D341Med (cell line): ENCODE data around the gene ANGPTL2.
"Not testable (repeated sequence)": the region's sequence is repeated elsewhere in the genome, so short reads cannot be mapped to it uniquely, and the experiment has no call there.

Experiments used
- DNase-seq: peaks from one replicate; pipeline ENCODE4 v3.0.0; 2012; ENCODE audit warnings: low spot score

The ANGPTL2 gene

DNA sequence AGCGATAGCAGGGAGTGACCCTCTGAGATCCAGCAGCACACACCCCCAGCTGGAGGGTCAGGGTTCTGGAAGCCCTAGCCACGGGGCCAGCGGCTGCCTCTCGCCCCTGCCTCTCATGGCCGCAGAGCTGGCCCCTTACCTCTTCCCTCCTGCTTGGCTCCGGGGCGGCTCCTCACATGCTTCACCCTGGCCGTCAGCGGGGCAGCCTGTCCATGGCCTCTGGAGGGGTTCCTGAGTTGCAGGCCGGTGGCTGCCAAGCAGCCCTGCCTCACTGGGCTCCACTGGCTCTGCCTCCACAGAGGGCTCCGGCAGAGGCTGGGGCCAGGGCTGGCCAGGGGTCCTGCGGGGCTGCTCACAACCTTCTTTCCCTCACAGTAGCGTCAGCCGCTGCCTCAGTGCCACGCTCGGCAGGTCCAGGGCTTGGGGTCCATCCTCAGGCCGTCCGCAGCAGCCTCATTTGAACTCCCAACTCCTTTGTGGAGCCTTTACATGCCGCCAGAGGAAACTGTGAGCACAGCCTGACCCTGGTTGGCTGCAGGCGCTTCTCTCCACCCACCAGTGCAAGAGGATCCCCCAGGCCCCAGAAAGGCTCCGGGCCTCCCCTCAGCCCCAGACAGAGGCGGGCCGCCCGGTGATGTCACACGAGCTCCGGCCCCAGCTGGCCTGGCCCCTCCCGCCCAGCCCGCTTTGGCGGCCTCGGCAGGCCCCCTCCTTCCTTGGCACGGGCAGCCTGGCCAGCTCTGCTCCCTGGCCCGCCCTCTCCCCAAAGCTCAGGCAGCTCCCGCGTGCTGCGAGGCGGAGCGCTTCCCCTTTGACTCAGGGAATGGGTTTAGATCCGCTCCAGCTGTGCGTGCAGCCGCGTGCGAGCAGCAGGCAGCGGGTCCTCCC lies at the start of gene ANGPTL2:
ANGPTL2 (minus strand) TSS at position 460 of the 888 bp plus-strand sequence. CDS start 13,904 bp downstream, outside the sequence.
- peak; percentile 67 for DNase-seq

GRCh38 chr9:127171348-127171747 lies 48.9 kb upstream of the ANGPTL2 start:
- not testable (repeated sequence) for DNase-seq

DNA sequence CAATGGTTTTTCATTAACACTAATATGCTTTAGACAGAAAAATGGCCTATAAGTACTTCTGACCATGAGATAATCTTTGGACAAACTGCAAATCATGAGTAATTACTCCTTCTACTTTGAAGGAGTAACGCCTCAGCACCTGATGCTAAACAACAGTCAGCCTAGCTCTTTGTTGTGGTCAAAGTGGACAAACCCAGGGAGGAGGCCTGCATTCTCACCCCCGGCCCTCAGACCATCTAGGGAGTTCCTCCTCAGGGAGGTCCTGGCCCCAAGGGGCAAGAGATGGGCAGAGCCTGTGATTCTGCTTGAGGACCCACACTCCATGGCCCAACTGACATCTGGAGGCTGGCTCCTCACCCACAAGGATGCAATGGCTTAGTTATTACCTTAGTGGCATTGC lies 48.2 kb upstream of the ANGPTL2 start:
- DNase-seq: no peak

DNA sequence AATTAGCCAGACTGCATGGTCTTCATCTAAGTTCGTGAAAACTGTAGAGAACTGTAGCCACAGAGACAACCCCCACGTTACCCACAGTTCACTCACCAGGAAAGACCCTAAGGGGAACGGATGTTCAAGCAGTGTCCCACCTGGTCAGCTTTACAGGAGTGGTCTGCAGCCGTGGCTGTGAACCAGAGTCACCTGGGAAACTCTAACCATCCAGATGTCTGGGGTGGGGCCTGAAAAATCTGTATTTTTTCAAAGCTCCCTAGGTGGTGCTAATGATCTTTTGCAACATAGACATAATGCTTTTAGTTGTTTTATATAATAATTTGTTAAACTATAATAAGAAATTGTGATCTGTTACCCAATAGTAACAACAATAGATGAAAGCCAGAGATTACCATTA lies 47.7 kb upstream of the ANGPTL2 start:
- no peak for DNase-seq

DNA sequence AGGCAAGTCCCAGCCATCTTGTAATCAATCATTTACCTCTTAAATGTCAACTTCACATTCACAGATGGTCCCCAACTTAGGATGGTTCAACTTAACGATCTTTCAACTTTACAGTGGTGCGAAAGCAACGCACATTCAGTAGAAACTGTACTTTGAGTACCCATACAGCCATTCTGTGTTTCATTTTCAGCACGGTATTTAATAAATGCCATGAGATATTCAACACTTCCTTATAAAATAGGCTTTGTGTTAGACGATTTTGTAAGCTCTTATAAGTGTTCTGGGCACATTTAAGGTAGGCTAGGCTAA lies 47.1 kb upstream of the ANGPTL2 start:
- DNase-seq: no peak

GRCh38 chr9:127168756-127169574 lies 46.5 kb upstream of the ANGPTL2 start:
- DNase-seq: no peak

DNA sequence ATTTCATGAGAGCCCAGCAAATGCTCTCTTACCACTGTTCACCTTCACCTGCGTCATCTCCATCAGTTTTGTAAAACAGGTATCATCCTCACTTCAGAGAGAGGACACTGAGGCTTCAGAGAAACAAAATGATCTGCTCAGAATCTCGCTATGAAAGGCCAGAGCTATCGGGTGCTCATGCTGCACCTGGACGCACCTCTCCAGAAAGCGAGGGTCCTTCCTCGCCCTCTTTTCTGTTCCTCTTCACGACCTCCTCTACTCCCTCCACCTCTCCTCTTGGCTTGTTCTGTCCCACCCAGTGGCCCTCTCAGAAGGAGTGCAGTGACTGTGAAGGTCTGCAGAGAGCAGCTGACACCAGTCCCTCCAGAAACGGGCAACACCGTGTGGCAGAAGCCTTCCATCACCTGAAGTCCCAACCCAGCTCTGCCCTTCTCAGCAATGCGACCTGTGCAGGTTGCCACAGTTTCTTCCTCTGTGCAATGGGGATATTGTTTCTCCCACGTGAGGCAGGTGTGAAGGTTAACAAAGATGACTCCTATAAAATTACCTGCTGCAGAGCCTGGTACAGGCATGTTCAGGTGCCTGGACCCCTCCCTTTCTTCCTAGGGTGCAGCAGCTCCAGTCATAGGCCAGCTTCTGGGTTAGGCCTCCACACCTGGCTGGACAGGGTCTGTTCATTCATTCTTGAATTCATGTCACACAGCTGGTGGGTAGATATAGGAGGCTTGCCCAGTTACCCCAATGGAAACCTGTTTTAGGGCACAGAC lies 45.3 kb upstream of the ANGPTL2 start:
- DNase-seq: no peak

- no peak for DNase-seq
Measured at GRCh38 chr9:127166651-127167524, 44.5 kb upstream of the ANGPTL2 start.

GRCh38 chr9:127166111-127166510 lies 43.7 kb upstream of the ANGPTL2 start:
- DNase-seq: no peak

DNA sequence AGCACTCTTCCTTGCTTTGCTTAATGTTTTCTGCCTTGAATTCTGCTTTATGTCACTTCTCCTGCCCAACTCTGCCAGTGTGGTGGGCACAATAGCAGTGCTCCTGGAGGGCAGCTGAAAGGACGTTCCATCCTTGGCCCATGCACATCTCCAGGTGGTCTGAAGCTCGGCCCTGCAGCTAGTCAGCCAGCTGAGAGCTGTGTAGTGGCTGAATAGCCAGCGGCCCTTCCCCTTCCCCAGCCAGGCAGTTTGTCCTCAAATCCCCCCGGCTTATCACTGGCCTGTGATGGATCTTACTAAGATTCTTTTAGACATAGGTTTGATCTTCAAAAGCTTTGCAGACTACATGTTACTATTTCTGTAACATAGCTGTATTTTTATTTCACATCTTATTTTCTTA lies 42.7 kb upstream of the ANGPTL2 start:
- no peak for DNase-seq

DNA sequence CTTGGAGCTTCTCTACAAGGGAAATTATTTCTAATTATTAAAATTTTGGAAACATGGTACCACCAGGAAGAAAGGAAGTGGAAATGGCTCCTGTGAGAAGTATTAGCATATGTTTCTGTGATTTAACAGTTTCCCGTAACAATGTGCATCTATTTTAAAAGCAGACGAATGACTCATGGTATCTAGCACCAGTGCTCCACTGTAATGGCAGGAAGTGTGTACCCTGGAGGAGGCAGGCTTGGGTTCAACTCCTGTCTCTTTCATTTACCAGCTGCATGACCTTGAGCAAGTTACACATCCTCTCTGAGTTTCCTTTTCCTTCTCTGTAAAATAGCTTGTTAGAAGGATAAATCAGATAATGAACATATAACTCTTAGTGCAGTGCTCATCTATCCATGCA lies 41.0 kb upstream of the ANGPTL2 start:
- DNase-seq: no peak

GRCh38 chr9:127162864-127163365 lies 40.5 kb upstream of the ANGPTL2 start:
- no peak for DNase-seq

- no peak for DNase-seq
Measured at GRCh38 chr9:127162046-127162863, 39.8 kb upstream of the ANGPTL2 start.

DNA sequence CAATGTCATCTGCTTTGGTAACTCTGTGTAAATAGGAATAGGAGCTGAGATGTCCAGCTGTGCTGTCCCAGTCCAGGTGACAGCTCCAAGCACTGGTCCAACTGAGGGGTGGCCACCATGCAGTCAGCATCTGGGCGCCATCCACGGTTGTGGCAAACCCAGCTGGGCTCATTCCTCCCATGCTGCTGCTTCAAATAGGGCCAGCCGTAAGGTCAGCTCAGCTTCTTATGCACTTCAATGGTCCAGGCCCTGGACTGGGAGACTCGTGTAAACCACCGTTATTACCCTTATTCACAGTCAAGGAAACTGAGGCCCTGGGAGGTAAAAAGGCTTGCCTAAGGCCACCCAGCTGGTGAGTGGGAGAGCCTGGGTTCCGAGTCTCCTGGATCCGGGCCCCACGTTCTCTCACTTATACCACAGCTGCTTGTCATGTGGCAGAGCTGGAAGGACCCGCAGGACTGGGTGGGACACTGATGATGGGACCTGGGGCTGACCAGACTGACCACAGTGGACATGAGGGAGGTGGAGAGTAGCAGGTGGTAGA lies 38.7 kb upstream of the ANGPTL2 start:
- no peak for DNase-seq

DNA sequence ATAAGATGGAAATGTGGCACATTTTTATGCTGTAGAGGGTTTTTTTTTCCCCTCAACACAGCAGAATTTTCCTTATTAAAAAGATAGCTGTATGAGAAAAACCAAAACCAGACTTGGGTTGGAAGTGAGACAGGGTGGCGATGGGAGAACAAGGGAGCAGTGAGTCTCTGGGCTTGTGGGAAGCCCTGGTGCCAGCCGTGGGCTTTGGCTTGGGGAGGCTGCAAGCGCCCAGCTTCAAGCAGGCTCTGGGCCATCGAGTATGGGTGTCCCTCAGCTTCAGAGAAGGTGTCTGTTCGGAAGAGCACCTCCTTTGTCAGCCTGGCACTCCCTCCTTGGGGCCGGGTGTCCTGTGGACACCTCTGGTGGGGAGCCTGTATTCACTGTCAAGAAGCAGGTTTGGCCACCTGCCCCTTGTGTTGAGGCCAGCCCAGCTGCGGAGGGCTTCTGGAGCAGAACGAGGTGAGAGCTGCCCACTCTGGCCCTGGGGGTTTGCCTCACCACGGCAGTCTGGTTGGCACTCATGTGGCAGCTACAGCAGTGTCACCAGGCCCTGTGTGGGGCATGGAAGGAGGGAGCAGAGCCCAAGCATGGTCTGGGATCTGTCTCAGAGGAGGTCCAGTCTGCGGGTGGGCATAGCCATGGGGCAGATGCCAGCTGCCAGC lies 37.6 kb upstream of the ANGPTL2 start:
- DNase-seq: no peak

DNA sequence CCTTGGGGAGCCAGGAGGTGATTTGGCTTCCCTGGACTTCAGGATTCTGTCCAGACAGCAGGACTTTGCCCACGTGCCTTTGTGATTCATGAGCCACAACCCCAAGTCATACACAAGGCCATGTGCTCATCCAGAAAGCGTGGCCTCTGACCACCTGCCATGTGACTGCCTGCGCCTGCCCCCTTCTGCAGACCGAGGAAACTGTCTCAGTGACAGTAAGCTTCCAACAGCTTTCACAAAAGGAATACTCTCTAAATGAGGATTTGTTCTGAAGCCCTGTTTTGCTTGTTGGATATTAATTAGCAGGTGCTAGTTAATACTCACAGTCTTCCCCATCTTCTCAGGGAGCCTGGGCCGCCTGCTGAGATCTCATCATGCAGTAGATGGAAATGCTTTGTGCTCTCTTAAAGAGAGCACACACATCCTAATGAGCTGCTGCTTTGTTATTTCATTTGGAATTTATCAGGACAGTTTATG lies 36.9 kb upstream of the ANGPTL2 start:
- no peak for DNase-seq

GRCh38 chr9:127158786-127159324 lies 36.4 kb upstream of the ANGPTL2 start:
- no peak for DNase-seq

DNA sequence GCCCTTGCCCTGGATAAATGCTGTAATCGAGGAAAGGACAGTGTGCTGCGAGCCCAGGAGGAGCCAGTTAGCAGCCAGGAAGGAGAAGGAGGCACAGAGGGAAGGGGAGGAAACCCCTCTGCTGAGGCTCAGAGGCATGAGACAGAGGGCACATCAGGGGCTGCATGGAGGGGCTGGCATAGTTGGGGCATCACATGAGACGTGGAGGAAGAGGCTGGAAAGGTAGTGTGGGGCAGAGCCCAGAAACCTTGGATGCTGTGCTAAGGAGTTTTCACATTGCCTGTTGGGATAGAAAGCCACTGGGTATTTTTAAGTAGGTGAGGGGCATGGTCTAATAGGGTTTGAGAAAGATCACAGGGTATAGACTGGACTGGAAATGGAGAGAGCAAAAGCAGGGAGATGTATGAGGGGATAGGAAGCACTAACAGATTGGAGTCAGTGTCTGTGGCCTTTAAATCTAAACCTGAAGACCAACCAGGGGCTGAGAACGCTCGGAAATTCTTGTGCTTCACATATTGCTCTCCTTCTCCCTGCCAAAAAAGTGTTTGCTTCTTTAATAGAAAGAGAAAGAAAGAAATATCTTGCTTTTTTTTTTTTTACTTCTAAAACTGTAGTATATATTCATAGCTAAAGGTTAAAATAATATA lies 33.0 kb upstream of the ANGPTL2 start:
- no peak for DNase-seq
